Gastroesophageal sphincter (tissue), 3 donors: Measurements from ENCODE around the gene L3MBTL1.

Experiments used
- POLR2A ChIP-seq, 2 donors: fragments of 450-650 bp; IDR thresholded peaks; one replicate each; pipeline ENCODE4 v1.6.1; 2017; ENCODE audit warnings: antibody characterized with exemption in 2 of 2, mild to moderate bottlenecking in 2 of 2, moderate library complexity in 1 of 2
- POLR2AphosphoS5 ChIP-seq: sonication (generic); formaldehyde crosslinking; IDR thresholded peaks from one replicate; pipeline ENCODE4 v1.6.1; 2017; ENCODE audit warnings: antibody characterized with exemption
- TF ChIP-seq, protein P1 (sequence below), 4 experiments: fragments of 200-600 bp in 2 of 4; fragments of 450-650 bp in 2 of 4; sonication (generic) in 1 of 4; IDR thresholded peaks; one replicate each; pipeline ENCODE4 v1.5.1; 2017 to 2019; ENCODE audit warnings: antibody characterized with exemption in 4 of 4, mild to moderate bottlenecking in 2 of 4, moderate library complexity in 2 of 4

DNA sequence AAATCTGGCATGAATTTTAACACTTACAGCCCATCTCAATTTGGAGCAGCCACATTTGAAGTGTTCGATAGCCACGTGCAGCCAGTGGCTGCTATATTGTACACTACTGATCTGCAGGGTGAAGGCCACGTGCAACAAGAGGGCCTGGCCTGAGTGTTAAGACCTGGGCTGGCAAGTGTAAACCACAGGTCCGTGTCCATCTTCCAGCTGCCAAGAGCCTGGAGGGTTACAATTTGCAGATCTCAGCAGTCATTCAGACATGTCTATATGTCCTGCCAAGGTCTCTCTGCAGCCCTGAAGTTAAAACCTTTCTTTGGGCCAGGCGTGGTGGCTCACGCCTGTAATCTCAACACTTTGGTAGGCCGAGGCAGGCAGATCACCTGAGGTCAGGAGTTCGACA, 65.4 kb downstream of the L3MBTL1 start:
- TF ChIP-seq, protein P1, sequence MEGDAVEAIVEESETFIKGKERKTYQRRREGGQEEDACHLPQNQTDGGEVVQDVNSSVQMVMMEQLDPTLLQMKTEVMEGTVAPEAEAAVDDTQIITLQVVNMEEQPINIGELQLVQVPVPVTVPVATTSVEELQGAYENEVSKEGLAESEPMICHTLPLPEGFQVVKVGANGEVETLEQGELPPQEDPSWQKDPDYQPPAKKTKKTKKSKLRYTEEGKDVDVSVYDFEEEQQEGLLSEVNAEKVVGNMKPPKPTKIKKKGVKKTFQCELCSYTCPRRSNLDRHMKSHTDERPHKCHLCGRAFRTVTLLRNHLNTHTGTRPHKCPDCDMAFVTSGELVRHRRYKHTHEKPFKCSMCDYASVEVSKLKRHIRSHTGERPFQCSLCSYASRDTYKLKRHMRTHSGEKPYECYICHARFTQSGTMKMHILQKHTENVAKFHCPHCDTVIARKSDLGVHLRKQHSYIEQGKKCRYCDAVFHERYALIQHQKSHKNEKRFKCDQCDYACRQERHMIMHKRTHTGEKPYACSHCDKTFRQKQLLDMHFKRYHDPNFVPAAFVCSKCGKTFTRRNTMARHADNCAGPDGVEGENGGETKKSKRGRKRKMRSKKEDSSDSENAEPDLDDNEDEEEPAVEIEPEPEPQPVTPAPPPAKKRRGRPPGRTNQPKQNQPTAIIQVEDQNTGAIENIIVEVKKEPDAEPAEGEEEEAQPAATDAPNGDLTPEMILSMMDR (IDR thresholded peaks at IDR 0.05) = no peak
- TF ChIP-seq POLR2AphosphoS5 = no peak
- TF ChIP-seq POLR2A (IDR thresholded peaks at IDR 0.05) = no peak
